SU-DHL-6 (cell line): ENCODE measurements around the gene SLC16A5.

Source experiments
- H2AFZ ChIP-seq: fragments of 200-600 bp; sonication (generic); 2 replicates; pipeline ENCODE4 v1.6.1; 2014; ENCODE audit warnings: low read depth, mild to moderate bottlenecking, moderate library complexity, mixed read lengths, antibody characterized with exemption, low read length; ENCODE audit not compliant: severe bottlenecking
- H3F3A ChIP-seq: fragments of 200-600 bp; shearing (Covaris generic); 2 replicates; pipeline ENCODE4 v1.6.0; 2016; ENCODE audit warnings: antibody characterized with exemption, mild to moderate bottlenecking; ENCODE audit not compliant: insufficient read depth
- H3K27ac ChIP-seq: fragments of 200-600 bp; sonication (generic); 2 replicates; pipeline ENCODE4 v1.5.1; 2016; ENCODE audit warnings: low read depth, mild to moderate bottlenecking, low read length, moderate library complexity, mixed read lengths
- H3K27me3 ChIP-seq: fragments of 200-600 bp; sonication (generic), shearing (Covaris generic); 2 replicates; pipeline ENCODE4 v1.6.0; 2014; ENCODE audit warnings: mild to moderate bottlenecking, low read length
- H3K36me3 ChIP-seq: fragments of 200-600 bp; sonication (generic); 2 replicates; pipeline ENCODE4 v1.6.1; 2014; ENCODE audit warnings: mild to moderate bottlenecking, low read length, mixed read lengths
- H3K4me2 ChIP-seq: fragments of 300-600, 200-600 bp; shearing (Covaris generic), sonication (generic); 2 replicates; pipeline ENCODE4 v1.6.0; 2014; ENCODE audit warnings: low read length, low read depth, mild to moderate bottlenecking; ENCODE audit not compliant: poor library complexity, severe bottlenecking
- H3K4me3 ChIP-seq: fragments of 200-600 bp; sonication (generic); 2 replicates; pipeline ENCODE4 v1.5.1; 2014; ENCODE audit warnings: antibody characterized with exemption, low read length, mild to moderate bottlenecking, mixed read lengths; ENCODE audit not compliant: insufficient read depth, poor library complexity, severe bottlenecking
- H3K79me2 ChIP-seq: fragments of 200-600 bp; sonication (generic); 2 replicates; pipeline ENCODE4 v1.6.1; 2014; ENCODE audit warnings: mild to moderate bottlenecking, low read length, moderate library complexity; ENCODE audit not compliant: insufficient read depth
- H3K9ac ChIP-seq: fragments of 200-600 bp; sonication (generic); 2 replicates; pipeline ENCODE4 v1.7.0; 2014; ENCODE audit warnings: mild to moderate bottlenecking, low read length
- H3K9me2 ChIP-seq: fragments of 200-600 bp; sonication (generic); replicated peaks from 2 replicates; pipeline ENCODE4 v1.6.1; 2014; ENCODE audit warnings: low read length; ENCODE audit not compliant: insufficient read depth
- H3K9me3 ChIP-seq: fragments of 200-600 bp; sonication (generic); 2 replicates; pipeline ENCODE4 v1.6.1; 2014; ENCODE audit warnings: low read length, mixed read lengths; ENCODE audit not compliant: insufficient read depth
- H4K20me1 ChIP-seq: fragments of 200-600 bp; sonication (generic); 2 replicates; pipeline ENCODE4 v1.6.1; 2014; ENCODE audit warnings: low read depth, mild to moderate bottlenecking, antibody characterized with exemption, low read length, moderate library complexity, mixed read lengths
- CTCF ChIP-seq: fragments of 200-600 bp; sonication (generic); IDR thresholded peaks from one replicate; pipeline ENCODE4 v1.5.1; 2017; ENCODE audit warnings: antibody characterized with exemption, mild to moderate bottlenecking, low read length, moderate library complexity; ENCODE audit not compliant: insufficient read depth, poor library complexity, severe bottlenecking
- EZH2phosphoT487 ChIP-seq: fragments of 200-600 bp; sonication (generic), shearing (Covaris generic); conservative IDR thresholded peaks from 2 replicates; pipeline ENCODE4 v1.6.1; 2018; ENCODE audit warnings: mild to moderate bottlenecking, antibody characterized with exemption, low read length, moderate library complexity, mixed read lengths

SLC16A5 gene

DNA sequence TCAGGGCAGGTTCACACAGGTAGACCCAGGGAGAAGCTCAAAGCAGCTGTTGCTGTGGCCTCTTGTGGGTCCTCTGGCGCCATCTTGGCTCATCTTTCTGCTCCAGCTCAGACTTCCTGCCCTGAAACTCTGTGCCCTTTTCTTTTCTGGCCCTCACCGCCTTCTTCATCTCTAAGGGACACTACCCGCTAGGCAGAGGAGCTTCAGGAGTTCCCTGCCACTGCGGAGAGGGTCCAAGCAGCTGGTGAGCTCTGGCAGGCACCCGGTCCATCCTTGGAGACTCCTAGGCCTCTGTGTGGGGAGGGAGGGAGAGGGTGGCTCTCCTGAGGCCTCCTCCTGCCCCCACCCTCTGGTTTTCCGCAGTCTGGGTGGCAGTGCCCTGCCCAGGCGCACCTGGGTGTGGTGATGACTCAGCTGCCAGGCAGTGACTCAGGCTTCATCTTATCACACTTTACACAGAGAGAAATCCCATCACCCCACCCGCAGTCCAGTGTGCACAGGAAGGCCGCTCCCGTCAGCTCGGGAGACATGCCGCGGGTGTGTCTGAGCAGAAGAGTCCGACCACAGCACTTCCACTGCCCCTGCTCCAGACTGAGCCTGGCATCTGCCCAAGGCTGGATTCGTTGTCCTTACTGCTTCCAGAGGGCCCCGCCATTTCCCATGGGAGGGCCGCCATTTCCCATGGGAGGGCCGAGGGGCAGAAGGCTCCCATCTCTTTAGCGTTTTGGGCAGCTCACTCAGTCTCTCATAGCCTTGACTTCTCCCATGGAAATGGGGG lies 36.5 kb downstream of the SLC16A5 start:
- H3K4me2 ChIP-seq: no peak overlapping the region
- no peak overlapping the region for H3K27ac ChIP-seq
- H3K36me3 ChIP-seq: no peaks in the 10 kb centered on the region
- TF ChIP-seq CTCF: no peak
- no peak for TF ChIP-seq EZH2phosphoT487
- no peaks in the 10 kb centered on the region for H3K27me3 ChIP-seq
- H3K4me3 ChIP-seq: no peak overlapping the region
- no peaks in the 10 kb centered on the region for H3K9me3 ChIP-seq
- peaks cover 4% of the 10 kb centered on the region; the same call in 1 of the 2 replicates for H3F3A ChIP-seq
- H2AFZ ChIP-seq: no peak overlapping the region
- H3K79me2 ChIP-seq: no peaks in the 10 kb centered on the region
- no peaks in the 10 kb centered on the region for H3K9me2 ChIP-seq
- H4K20me1 ChIP-seq: no peaks in the 10 kb centered on the region
- no peak overlapping the region for H3K9ac ChIP-seq

- Histone ChIP-seq H3K9me2 (no peaks in the 10 kb centered on the region), H3K27ac (no peak overlapping the region), H3K9ac (no peak overlapping the region), H4K20me1 (no peaks in the 10 kb centered on the region), H3K4me2 (no peak overlapping the region), H3K36me3 (no peaks in the 10 kb centered on the region), H3K9me3 (no peaks in the 10 kb centered on the region), H3K27me3 (no peaks in the 10 kb centered on the region), H3F3A (peaks cover 4% of the 10 kb centered on the region; the same call in 1 of the 2 replicates), H2AFZ (no peak overlapping the region), H3K4me3 (no peak overlapping the region), H3K79me2 (peaks cover under 1% of the 10 kb centered on the region; the same call in 1 of the 2 replicates)
- no peak for TF ChIP-seq CTCF
- no peak for TF ChIP-seq EZH2phosphoT487
These were observed 37.0 kb downstream of the SLC16A5 start for GRCh38 chr17:75124819-75125162.

DNA sequence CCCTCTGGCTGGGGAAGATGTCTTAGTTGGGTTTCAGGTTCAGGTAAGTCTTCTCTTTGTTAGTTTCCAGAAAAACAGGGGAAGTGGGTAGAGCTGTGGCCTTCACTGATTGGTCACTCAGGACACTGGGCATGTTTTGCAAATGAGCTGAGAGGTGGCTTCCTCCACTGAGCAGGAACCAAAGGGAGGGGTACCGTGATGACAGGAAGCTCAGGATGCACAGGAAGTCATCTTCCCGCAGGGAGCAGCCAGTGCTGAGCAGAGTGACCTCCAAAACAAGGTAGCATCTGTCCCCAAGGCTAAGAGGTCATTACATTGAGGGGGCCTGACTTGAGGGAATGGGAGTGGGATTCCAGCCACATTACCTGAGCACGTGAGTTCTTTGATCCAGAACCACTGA lies 38.2 kb downstream of the SLC16A5 start:
- Histone ChIP-seq H3K9me2 (no peaks in the 10 kb centered on the region), H2AFZ (no peak overlapping the region), H3K9me3 (no peaks in the 10 kb centered on the region), H3K9ac (no peak overlapping the region), H3K27me3 (no peaks in the 10 kb centered on the region), H3K36me3 (no peaks in the 10 kb centered on the region), H3K27ac (no peak overlapping the region), H3K79me2 (peaks cover 12% of the 10 kb centered on the region), H3F3A (peaks cover 4% of the 10 kb centered on the region; the same call in 1 of the 2 replicates), H3K4me2 (no peak overlapping the region), H4K20me1 (peaks cover 3% of the 10 kb centered on the region; the same call in 1 of the 2 replicates), H3K4me3 (no peak overlapping the region)
- TF ChIP-seq EZH2phosphoT487: no peak
- TF ChIP-seq CTCF: no peak
